Muscle layer of colon (tissue), 2 donors: ENCODE results near the gene MCOLN1.

ENCODE experiments used
- H3K27ac ChIP-seq: one replicate; pipeline ENCODE4 v1.7.0; 2013; ENCODE audit warnings: low read depth, mild to moderate bottlenecking, low read length, moderate library complexity
- H3K27me3 ChIP-seq, 2 donors: one replicate each; pipeline ENCODE4 v1.7.0; 2013; ENCODE audit warnings: low read length in 2 of 2, mild to moderate bottlenecking in 2 of 2; ENCODE audit not compliant: insufficient read depth in 2 of 2, control insufficient read depth in 1 of 2
- H3K36me3 ChIP-seq: one replicate; pipeline ENCODE4 v1.7.0; 2013; ENCODE audit warnings: mild to moderate bottlenecking, low read length; ENCODE audit not compliant: insufficient read depth
- H3K4me1 ChIP-seq: one replicate; pipeline ENCODE4 v1.7.0; 2013; ENCODE audit warnings: mild to moderate bottlenecking, low read length; ENCODE audit not compliant: insufficient read depth
- H3K4me3 ChIP-seq, 2 donors: one replicate each; pipeline ENCODE4 v1.7.0; 2013; ENCODE audit warnings: low read length in 2 of 2, low read depth in 1 of 2, mild to moderate bottlenecking in 1 of 2, moderate library complexity in 1 of 2
- H3K9ac ChIP-seq: one replicate; pipeline ENCODE4 v1.7.0; 2013; ENCODE audit warnings: low read length
- H3K9me3 ChIP-seq: one replicate; pipeline ENCODE4 v1.7.0; 2013; ENCODE audit warnings: mild to moderate bottlenecking, low read length
- donor health status: abdominal sarcoma.
- donor health status: Adenocarcinoma of cecum.

The MCOLN1 gene

DNA sequence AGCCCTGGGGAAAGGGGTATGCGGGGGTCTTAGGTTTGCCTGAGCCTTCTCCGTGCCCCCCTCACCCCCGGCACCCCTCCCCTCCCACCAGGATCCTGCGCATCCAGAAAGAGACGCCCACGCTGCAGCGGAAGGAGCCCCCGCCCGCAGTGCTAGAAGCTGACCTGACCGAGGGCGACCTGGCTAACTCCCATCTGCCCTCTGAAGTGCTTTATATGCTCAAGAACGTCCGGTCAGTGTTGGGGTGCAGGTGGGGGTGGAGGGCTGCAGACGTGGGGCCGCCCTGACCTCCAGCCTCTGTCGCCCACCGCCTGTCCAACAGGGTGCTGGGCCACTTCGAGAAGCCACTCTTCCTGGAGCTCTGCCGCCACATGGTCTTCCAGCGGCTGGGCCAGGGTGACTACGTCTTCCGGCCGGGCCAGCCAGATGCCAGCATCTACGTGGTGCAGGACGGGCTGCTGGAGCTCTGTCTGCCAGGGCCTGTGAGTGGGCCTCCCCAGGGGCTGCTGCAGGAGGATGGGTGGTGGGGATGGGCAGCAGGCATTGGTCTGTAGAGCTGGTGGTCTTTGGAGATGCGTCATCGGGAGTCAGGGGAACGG lies 17.5 kb downstream of the MCOLN1 start:
- H3K36me3 ChIP-seq, result peaks cover 53% of the 10 kb centered on the region

DNA sequence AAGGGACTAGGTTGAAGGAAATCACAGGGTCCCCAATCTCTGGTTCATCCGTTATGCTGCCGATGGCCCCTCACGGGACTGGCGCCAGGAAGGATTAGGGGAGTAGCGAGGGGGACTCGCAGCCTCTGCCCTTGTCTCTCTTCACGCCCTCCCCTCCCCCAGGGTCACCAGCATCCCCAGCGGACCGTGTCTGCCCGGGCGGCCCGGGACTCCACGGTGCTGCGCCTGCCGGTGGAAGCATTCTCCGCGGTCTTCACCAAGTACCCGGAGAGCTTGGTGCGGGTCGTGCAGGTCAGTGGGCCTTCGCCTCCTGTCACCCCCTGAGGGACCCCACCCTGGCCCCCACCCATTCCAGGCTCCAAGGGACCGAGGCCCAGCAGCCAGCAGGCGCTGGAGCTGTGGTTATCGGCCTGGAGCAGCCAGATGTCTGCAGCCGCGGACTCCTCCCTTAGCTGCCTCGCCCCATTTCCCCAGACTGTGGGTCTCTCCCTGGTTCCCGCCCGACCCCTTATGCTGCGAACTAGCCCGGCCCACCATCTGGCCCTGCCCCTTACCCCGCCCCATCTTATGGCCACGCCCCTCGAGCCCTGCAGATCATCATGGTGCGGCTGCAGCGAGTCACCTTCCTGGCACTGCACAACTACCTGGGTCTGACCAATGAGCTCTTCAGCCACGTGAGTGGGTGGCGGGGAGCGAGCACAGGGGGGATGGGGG lies 18.5 kb downstream of the MCOLN1 start:
- peaks cover 53% of the 10 kb centered on the region for H3K36me3 ChIP-seq
- H3K4me3 ChIP-seq, result no peak overlapping the region
- no peak overlapping the region for H3K9ac ChIP-seq
- peaks cover 5% of the 10 kb centered on the region for H3K4me1 ChIP-seq
- H3K9me3 ChIP-seq, result no peaks in the 10 kb centered on the region
- H3K27me3 ChIP-seq, result no peaks in the 10 kb centered on the region
- H3K27ac ChIP-seq, result no peak overlapping the region

More for the DNA sequence above, 17.5 kb downstream of the MCOLN1 start:
- no peaks in the 10 kb centered on the region for H3K27me3 ChIP-seq
- no peak overlapping the region for H3K9ac ChIP-seq
- no peak overlapping the region for H3K27ac ChIP-seq
- H3K4me3 ChIP-seq, result no peak overlapping the region
- no peaks in the 10 kb centered on the region for H3K9me3 ChIP-seq
- peaks cover 5% of the 10 kb centered on the region for H3K4me1 ChIP-seq

- Histone ChIP-seq H3K9ac (no peak overlapping the region), H3K9me3 (no peaks in the 10 kb centered on the region), H3K36me3 (peaks cover 53% of the 10 kb centered on the region), H3K27ac (no peak overlapping the region), H3K4me3 (no peak overlapping the region), H3K27me3 (no peaks in the 10 kb centered on the region), H3K4me1 (peaks cover 2% of the 10 kb centered on the region)
Observed at GRCh38 chr19:7541475-7541824, 19.0 kb downstream of the MCOLN1 start.

GRCh38 chr19:7541828-7542443 lies 19.5 kb downstream of the MCOLN1 start:
- H3K36me3 ChIP-seq, result peaks cover 51% of the 10 kb centered on the region
- H3K27ac ChIP-seq, result no peak overlapping the region
- no peak overlapping the region for H3K4me3 ChIP-seq
- no peaks in the 10 kb centered on the region for H3K9me3 ChIP-seq
- H3K9ac ChIP-seq, result no peak overlapping the region
- H3K4me1 ChIP-seq, result no peaks in the 10 kb centered on the region
- no peaks in the 10 kb centered on the region for H3K27me3 ChIP-seq

DNA sequence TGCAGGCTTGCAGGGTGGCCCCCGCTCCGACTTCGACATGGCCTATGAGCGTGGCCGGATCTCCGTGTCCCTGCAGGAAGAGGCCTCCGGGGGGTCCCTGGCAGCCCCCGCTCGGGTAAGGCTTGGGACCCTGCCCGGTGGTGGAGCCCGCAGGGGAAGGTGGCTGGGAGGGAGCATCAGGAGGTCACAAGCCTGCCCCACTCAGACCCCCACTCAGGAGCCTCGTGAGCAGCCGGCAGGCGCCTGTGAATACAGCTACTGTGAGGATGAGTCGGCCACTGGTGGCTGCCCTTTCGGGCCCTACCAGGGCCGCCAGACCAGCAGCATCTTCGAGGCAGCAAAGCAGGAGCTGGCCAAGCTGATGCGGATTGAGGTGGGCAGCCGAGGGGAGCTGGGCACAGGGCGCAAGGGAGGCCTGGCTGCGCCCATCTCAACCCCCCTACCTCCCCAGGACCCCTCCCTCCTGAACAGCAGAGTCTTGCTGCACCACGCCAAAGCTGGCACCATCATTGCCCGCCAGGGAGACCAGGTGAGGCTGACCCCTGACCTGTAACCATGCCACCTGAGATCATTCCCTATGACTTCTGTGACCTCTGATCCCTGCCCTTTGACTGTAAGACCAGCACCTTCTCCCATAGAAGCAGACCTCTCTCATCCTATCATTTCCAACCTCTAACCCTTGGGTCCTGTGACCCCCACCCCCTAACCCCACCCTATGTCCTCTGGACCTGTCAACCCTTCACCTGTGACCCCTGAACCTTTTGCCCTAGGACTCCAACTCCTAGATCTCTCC lies 20.3 kb downstream of the MCOLN1 start:
- H3K9ac ChIP-seq, result no peak overlapping the region
- H3K4me1 ChIP-seq, result no peaks in the 10 kb centered on the region
- H3K36me3 ChIP-seq, result peaks cover 43% of the 10 kb centered on the region
- H3K4me3 ChIP-seq, result no peak overlapping the region
- H3K27me3 ChIP-seq, result no peaks in the 10 kb centered on the region
- H3K9me3 ChIP-seq, result no peaks in the 10 kb centered on the region
- no peak overlapping the region for H3K27ac ChIP-seq

GRCh38 chr19:7544626-7545025 lies 22.2 kb downstream of the MCOLN1 start:
- no peaks in the 10 kb centered on the region for H3K27me3 ChIP-seq

GRCh38 chr19:7545300-7545699 lies 22.9 kb downstream of the MCOLN1 start:
- Histone ChIP-seq H3K27ac (no peak overlapping the region), H3K36me3 (peaks cover 35% of the 10 kb centered on the region)

More at GRCh38 chr19:7544626-7545025, 22.2 kb downstream of the MCOLN1 start:
- Histone ChIP-seq H3K4me1 (no peaks in the 10 kb centered on the region), H3K36me3 (peaks cover 34% of the 10 kb centered on the region), H3K27ac (no peak overlapping the region), H3K9ac (no peak overlapping the region), H3K4me3 (no peak overlapping the region), H3K9me3 (no peaks in the 10 kb centered on the region)

DNA sequence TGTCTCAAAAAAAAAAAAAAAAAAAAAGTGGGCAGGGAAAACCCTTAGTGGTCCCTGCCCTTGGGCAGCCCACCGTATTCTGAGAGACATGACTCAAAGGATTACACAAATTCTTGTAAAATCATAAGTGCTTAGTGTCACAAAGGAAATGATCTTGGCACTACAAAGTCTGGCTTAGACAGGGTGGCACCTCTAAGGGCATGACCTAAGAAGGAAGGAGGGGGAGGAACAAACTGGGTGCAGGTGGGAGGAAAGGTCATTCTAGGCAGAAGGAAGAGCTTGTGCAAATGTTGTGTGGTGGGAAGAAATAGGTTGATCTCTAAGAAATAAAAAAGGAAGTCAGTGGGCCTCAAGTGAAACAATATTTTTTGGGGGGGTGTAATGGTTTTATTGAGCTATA lies 23.5 kb downstream of the MCOLN1 start:
- H3K36me3 ChIP-seq, result peaks cover 29% of the 10 kb centered on the region
- no peak overlapping the region for H3K4me3 ChIP-seq
- H3K27me3 ChIP-seq, result no peaks in the 10 kb centered on the region
- no peak overlapping the region for H3K27ac ChIP-seq
- H3K9me3 ChIP-seq, result no peaks in the 10 kb centered on the region
- no peak overlapping the region for H3K9ac ChIP-seq
- no peaks in the 10 kb centered on the region for H3K4me1 ChIP-seq

More at GRCh38 chr19:7545300-7545699, 22.9 kb downstream of the MCOLN1 start:
- Histone ChIP-seq H3K4me3 (no peak overlapping the region), H3K9ac (no peak overlapping the region), H3K4me1 (no peaks in the 10 kb centered on the region), H3K9me3 (no peaks in the 10 kb centered on the region), H3K27me3 (no peaks in the 10 kb centered on the region)

DNA sequence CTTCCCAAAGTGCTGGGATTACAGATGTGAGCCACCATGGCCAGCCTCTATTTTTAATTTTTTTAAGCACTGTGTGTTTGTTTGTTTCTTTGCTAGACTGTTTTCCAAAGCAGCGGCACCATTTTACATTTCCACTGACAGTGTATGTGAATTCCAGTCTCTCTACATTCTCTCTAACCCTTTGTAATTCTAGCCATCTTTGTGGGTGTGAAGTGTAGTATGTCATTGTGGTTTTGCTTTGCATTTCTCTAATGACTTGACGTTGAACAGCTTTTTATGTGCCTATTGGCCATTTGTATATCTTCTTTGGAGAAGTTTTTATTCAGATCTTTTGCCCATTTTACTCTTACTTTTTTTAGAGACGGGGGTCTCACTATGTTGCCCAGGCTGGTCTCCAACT lies 24.7 kb downstream of the MCOLN1 start:
- no peaks in the 10 kb centered on the region for H3K9me3 ChIP-seq
- H3K36me3 ChIP-seq, result peaks cover 22% of the 10 kb centered on the region
- no peaks in the 10 kb centered on the region for H3K27me3 ChIP-seq
- no peak overlapping the region for H3K27ac ChIP-seq
- no peak overlapping the region for H3K9ac ChIP-seq
- H3K4me1 ChIP-seq, result peaks cover 5% of the 10 kb centered on the region
- no peak overlapping the region for H3K4me3 ChIP-seq

DNA sequence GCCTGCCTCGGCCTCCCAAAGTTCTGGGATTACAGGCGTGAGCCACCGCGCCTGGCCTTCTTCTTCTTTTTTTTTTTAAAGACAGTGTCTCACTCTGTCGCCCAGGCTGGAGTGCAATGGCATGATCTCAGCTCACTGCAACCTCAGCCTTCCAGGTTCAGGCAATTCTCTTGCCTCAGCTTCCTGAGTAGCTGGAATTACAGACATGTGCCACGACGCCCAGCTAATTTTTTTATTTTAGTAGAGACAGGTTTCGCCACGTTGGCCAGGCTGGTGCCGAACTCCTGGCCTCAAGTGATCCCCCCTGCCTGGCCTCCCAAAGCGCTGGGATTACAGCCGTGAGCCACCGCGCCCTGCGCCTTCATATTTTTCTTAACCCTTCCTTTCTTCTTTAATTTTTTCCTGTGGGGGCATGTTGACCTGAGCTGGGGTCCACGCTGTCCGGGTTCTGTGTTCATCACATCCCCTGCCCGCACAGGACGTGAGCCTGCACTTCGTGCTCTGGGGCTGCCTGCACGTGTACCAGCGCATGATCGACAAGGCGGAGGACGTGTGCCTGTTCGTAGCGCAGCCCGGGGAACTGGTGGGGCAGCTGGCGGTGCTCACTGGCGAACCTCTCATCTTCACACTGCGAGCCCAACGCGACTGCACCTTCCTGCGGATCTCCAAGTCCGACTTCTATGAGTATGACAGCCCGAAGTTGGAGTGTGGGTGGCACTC lies 27.2 kb downstream of the MCOLN1 start:
- H3K4me3 ChIP-seq, result no peak overlapping the region
- H3K4me1 ChIP-seq, result peaks cover 5% of the 10 kb centered on the region
- H3K27ac ChIP-seq, result no peak overlapping the region
- H3K36me3 ChIP-seq, result peaks cover 11% of the 10 kb centered on the region
- H3K9ac ChIP-seq, result no peak overlapping the region
- H3K9me3 ChIP-seq, result no peaks in the 10 kb centered on the region
- no peaks in the 10 kb centered on the region for H3K27me3 ChIP-seq
